Stimulated activated effector memory CD8-positive, alpha-beta T cell treated with anti-CD3 and anti-CD28 coated beads, Interleukin-12 subunit alpha, Interleukin-12 subunit beta, amount 100 ng/mL, for 72 hours (primary cell): ENCODE measurements around the gene PRIMPOL.
A peak's percentile ranks its signal among the peaks of the same experiment; 100 is the strongest.
"Not testable (repeated sequence)": the region's sequence is repeated elsewhere in the genome, so short reads cannot be mapped to it uniquely, and the experiment has no call there.

ENCODE experiments used
- ATAC-seq: fragments of 150-1000 bp; cut with Tn5 transposase; 2 replicates; pipeline ENCODE4 v1.10.0; 2021
- DNase-seq, 2 donors: peaks; one replicate each; pipeline ENCODE4 v3.0.0; 2021 to 2022; ENCODE audit warnings: low spot score in 2 of 2
- H3K27ac Mint-ChIP-seq: one replicate; pipeline ENCODE4 v1.8.0; 2022; ENCODE audit warnings: mild to moderate bottlenecking, mixed read lengths
- H3K36me3 Mint-ChIP-seq: one replicate; pipeline ENCODE4 v1.8.0; 2022; ENCODE audit warnings: mild to moderate bottlenecking, mixed read lengths
- H3K4me1 Mint-ChIP-seq: one replicate; pipeline ENCODE4 v1.8.0; 2022; ENCODE audit warnings: mixed read lengths
- H3K4me3 Mint-ChIP-seq: one replicate; pipeline ENCODE4 v1.8.0; 2022; ENCODE audit warnings: mild to moderate bottlenecking, mixed read lengths
- H3K9me3 Mint-ChIP-seq: one replicate; pipeline ENCODE4 v1.8.0; 2022; ENCODE audit warnings: mixed read lengths

The PRIMPOL gene

DNA sequence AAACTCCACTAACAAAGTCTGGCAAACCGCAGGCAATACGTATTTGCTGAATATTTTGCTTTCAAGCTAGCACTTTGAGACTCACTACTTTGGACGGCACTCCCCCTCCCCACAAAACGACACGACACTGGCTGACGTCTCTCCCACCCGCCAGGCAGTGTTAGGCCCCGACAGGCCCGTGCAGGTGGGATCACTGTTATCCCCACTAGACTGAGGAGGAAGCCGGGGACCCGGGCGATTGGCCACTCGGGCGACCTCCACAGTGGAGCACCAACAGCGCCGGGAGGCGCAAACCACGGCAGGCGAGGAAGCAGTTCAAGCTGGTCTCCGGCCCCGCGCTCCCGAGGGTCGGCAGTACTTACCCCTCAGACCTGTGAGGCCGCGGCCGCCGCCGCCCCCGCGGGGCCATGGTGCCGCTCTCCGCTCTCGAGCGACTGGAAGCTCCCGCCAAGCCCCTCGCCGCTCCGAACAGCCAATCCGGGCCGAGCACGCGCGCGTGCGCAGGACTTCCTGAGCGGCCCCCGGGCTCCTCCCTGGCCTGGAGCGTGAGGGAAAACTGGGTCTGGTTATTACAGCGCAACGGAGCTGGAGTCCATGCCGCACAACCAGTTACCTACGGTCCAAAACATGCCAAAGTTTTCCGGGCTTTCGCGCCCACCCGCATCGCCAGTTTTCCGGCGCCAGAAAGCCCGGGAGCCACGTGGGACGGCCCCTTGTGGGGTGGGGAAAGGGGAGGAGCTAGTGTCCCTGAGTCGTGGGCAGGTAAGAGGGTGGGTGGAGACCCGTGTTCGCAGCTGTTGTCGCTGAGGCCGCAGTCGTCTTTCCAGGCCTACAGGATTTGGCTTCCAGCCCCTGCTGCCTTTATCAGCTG lies 84.4 kb downstream of the PRIMPOL start, which contains the start of gene CENPU:
TSS of gene CENPU (minus strand) at position 443 of the 871 bp plus-strand sequence. CDS start at position 409, 34 bp downstream.
- Mint-ChIP-seq H3K36me3 (peaks cover 52% of the 10 kb centered on the region), H3K4me1 (peaks cover 13% of the 10 kb centered on the region), H3K4me3 (peak within 1 kb of the TSS; percentile 94), H3K27ac (peak within 1 kb of the TSS; percentile 90), H3K9me3 (no peaks in the 10 kb centered on the region)
- DNase-seq (peak; percentile 89 to 98), ATAC-seq (peak; percentile 95)

DNA sequence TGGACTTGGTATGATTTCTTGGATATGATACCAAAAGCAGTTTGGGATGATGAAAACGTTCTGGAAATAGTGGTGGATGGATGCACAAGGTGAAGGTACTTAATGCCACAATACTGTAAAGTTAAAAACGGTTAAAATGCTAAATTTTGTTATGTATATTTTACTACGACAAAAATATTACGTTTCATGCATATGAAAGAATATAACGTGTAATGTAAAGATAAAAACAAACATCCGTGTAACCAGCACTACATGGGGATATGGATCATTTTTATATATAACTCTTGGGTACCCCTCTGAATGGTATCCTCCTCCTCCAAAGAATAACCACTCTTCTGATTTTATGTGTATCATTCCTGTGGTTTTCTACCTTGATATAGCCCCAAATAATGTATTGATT lies 85.2 kb downstream of the PRIMPOL start:
- no peaks in the 10 kb centered on the region for H3K9me3 Mint-ChIP-seq

DNA sequence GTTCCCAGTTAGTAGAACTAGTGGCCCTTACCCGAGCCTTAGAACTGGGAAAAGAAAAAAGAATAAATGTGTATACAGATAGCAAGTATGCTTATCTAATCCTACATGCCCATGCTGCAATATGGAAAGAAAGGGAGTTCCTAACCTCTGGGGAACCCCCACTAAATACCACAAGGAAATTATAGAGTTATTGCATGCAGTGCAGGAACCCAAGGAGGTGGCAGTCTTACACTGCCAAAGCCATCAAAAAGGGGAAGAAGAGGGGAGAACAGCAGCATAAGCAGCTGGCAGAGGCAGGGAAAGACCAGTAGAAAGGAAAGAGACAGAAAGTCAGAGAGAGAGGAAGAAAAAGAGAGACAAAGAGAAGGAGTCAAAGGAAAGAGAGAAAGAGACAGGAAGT lies 90.0 kb downstream of the PRIMPOL start:
- not testable (repeated sequence) for ATAC-seq, H3K4me3 Mint-ChIP-seq, H3K27ac Mint-ChIP-seq, H3K9me3 Mint-ChIP-seq, H3K36me3 Mint-ChIP-seq, H3K4me1 Mint-ChIP-seq, DNase-seq

More for the DNA sequence above, 85.2 kb downstream of the PRIMPOL start:
- peaks cover 43% of the 10 kb centered on the region for H3K36me3 Mint-ChIP-seq
- H3K27ac Mint-ChIP-seq: peak overlapping the region; percentile 90
- H3K4me1 Mint-ChIP-seq: peaks cover 17% of the 10 kb centered on the region
- no peak for DNase-seq
- peak overlapping the region; percentile 94 for H3K4me3 Mint-ChIP-seq
- no peak for ATAC-seq

DNA sequence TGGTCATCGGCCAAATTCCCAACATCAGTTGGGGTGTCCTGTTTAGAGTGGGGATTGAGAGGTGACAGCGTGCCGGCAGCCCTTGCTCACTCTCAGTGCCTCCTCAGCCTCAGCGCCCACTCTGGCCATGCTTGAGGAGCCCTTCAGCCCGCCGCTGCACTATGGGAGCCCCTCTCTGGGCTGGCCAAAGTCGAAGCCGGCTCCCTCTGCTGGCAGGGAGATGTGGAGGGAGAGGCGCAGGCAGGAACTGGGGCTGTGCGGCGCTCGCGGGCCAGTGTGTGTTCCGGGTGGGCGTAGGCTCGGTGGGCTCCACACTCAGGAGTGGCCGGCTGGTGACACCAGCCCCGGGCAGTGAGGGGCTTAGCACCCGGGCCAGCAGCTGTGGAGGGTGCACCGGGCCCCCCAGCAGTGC lies 91.4 kb downstream of the PRIMPOL start:
- no peak overlapping the region for H3K27ac Mint-ChIP-seq
- no peaks in the 10 kb centered on the region for H3K36me3 Mint-ChIP-seq
- H3K4me1 Mint-ChIP-seq: peaks cover 7% of the 10 kb centered on the region
- DNase-seq: no peak
- H3K9me3 Mint-ChIP-seq: no peaks in the 10 kb centered on the region
- ATAC-seq: no peak
- H3K4me3 Mint-ChIP-seq: no peak overlapping the region

DNA sequence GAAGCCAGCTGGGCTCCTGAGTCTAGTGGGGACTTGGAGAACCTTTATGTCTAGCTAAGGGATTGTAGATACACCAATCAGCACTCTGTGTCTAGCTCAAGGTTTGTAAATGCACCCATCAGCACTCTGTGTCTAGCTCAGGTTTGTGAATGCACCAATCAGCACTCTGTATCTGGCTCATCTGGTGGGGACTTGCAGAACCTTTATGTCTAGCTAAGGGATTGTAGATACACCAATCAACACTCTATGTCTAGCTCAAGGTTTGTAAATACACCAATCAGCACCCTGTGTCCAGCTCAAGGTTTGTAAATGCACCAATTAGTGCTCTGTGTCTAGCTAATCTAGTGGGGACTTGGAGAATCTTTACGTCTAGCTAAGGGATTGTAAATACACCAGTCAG lies 92.1 kb downstream of the PRIMPOL start:
- DNase-seq, H3K9me3 Mint-ChIP-seq, H3K27ac Mint-ChIP-seq: not testable (repeated sequence)

DNA sequence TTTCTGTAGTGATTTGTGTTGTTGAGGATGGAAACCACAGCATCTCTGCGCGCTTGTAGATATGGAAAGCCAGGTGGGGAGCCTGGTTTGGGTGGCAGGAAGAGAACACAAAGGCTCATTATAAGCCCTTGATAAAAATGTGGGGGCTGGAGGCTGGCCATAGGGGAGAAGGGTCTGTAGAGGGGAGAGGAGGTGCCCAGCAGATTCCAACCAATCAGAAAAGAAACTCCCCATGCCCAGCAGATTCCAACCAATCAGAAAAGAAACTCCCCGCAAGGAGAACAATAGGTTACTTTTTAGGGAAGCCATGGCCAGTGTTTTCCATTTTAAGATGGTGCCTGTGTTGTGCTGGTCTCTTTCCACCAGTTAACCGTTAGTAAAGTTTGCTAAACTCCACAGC lies 94.1 kb downstream of the PRIMPOL start:
- no peaks in the 10 kb centered on the region for H3K36me3 Mint-ChIP-seq
- H3K4me3 Mint-ChIP-seq: no peak overlapping the region
- peak overlapping the region; percentile 34 for H3K27ac Mint-ChIP-seq
- peaks cover 7% of the 10 kb centered on the region for H3K4me1 Mint-ChIP-seq
- ATAC-seq (no peak), DNase-seq (no peak)
- no peaks in the 10 kb centered on the region for H3K9me3 Mint-ChIP-seq

More for the DNA sequence above, 92.1 kb downstream of the PRIMPOL start:
- not testable (repeated sequence) for H3K36me3 Mint-ChIP-seq, H3K4me1 Mint-ChIP-seq, ATAC-seq, H3K4me3 Mint-ChIP-seq

DNA sequence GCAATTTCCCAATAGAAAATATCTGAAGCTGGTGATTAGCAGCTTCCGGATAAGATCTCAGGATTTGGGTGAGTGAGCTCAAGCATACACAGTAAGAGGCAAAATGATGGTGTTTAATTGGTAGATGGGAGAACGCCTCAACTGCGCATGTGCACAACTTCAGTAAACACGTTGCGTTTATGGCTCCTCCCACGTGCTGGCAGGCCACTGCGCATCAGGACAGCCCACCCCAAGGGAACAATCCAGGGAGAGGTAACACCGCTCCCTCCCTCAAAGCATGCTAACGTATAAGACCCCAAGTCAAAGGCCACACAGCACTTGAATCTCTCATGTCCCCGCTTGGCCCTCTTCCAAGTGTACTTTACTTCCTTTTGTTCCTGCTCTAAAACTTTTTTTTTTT lies 94.7 kb downstream of the PRIMPOL start:
- Mint-ChIP-seq H3K27ac (no peak overlapping the region), H3K4me3 (no peak overlapping the region), H3K4me1 (peaks cover 7% of the 10 kb centered on the region), H3K36me3 (no peaks in the 10 kb centered on the region), H3K9me3 (no peaks in the 10 kb centered on the region)
- ATAC-seq (no peak), DNase-seq (no peak)
